CD4-positive, alpha-beta T cell treated with Interleukin-15 for 4 hours (primary cell): ENCODE data around the gene MBD1.
"Not testable (repeated sequence)": the region's sequence is repeated elsewhere in the genome, so short reads cannot be mapped to it uniquely, and the experiment has no call there.

Source experiments
- DNase-seq: peaks from one replicate; pipeline ENCODE4 v3.0.0-alpha.2; 2020; ENCODE audit warnings: low spot score

Gene MBD1, protein sequence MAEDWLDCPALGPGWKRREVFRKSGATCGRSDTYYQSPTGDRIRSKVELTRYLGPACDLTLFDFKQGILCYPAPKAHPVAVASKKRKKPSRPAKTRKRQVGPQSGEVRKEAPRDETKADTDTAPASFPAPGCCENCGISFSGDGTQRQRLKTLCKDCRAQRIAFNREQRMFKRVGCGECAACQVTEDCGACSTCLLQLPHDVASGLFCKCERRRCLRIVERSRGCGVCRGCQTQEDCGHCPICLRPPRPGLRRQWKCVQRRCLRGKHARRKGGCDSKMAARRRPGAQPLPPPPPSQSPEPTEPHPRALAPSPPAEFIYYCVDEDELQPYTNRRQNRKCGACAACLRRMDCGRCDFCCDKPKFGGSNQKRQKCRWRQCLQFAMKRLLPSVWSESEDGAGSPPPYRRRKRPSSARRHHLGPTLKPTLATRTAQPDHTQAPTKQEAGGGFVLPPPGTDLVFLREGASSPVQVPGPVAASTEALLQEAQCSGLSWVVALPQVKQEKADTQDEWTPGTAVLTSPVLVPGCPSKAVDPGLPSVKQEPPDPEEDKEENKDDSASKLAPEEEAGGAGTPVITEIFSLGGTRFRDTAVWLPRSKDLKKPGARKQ

DNA sequence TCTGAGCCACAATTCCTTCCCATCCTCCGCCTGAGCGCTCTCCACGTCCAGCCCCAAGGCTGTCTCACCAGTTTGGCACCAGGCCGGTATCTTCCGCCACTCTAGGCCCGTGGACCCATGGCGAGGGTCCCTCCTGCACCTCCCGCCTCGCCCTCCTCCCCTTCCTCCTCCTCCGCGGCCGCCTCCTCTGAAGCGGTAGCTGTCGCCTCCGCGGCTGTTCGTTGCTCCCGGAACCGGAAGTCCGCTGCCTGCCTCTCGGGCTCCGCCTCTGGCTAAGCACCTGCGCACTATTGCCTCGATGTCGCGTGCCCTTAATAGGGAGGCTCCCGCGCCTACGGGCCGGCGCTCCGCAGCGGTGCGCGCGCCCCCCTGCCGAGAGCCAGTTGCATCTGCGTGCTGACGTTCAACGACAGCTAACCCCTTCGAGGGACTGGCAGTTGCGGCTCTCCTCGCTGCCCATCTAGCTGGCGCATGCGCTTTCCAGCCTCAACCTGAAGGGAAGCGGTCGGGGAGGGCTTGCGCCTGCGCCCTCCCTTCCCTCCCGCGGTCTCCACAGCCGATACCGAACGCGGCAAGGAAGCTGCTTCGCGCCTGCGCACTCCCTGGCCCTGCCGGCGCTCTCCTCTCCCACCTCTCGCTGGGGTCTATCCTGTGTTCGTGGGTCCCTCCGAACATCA, at the start of gene MBD1:
Gene MBD1, minus strand, starts transcription at position 229 of the 677 bp plus-strand sequence. CDS start 1,531 bp downstream, outside the sequence.
- peak; percentile 97 for DNase-seq

- no peak for DNase-seq
Observed at GRCh38 chr18:50330176-50330575, 48.9 kb upstream of the MBD1 start.

GRCh38 chr18:50327983-50328382, 46.7 kb upstream of the MBD1 start:
- DNase-seq, result no peak

DNA sequence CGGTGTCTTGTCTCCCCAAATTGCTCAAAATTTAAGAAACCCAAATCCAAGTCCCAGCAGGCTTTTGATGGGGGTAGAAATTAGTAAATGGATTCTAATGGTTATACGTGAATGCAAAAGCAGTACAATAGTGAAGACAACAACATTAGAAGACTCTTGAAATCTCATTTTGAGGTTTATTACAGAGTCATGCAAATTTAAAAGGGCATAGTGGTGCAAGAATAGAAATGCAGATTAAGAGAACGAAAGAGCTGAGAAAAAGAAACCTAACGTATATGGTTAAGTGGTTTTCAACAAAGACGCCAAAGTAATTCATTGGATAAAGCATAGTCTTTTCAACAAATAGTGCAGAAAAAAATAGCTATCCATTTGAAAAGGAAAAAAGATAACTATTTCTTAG, 39.4 kb upstream of the MBD1 start:
- no peak for DNase-seq

GRCh38 chr18:50315100-50315871, 34.0 kb upstream of the MBD1 start:
- DNase-seq, result no peak

GRCh38 chr18:50313873-50314460, 32.6 kb upstream of the MBD1 start:
- no peak for DNase-seq

DNA sequence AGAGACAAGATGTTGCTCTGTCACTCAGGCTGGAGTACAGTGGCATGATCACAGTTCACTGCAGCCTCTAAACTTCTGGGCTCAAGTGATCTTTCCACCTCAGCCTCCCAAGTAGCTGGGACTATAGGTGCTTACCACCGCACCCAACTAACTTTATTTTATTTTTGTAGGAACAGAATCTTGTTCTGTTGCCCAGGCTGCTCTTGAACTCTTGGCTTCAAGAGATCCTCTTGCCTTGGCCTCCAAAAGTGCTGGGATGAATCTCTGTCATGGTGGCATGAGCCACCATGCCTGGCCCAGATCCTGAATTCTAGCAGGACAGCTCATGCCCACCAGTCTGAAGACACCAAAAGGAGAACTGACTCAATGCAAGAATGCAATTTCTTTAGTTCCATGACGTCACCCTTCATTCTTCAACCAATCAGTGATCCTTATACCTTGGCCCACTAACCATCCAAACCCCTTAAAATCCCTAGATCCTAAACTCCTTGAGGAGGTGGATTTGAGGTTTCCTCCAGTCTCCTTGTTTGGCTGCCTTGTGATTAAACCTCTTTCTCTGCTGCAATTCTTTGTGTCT, 31.8 kb upstream of the MBD1 start:
- DNase-seq, result no peak

DNA sequence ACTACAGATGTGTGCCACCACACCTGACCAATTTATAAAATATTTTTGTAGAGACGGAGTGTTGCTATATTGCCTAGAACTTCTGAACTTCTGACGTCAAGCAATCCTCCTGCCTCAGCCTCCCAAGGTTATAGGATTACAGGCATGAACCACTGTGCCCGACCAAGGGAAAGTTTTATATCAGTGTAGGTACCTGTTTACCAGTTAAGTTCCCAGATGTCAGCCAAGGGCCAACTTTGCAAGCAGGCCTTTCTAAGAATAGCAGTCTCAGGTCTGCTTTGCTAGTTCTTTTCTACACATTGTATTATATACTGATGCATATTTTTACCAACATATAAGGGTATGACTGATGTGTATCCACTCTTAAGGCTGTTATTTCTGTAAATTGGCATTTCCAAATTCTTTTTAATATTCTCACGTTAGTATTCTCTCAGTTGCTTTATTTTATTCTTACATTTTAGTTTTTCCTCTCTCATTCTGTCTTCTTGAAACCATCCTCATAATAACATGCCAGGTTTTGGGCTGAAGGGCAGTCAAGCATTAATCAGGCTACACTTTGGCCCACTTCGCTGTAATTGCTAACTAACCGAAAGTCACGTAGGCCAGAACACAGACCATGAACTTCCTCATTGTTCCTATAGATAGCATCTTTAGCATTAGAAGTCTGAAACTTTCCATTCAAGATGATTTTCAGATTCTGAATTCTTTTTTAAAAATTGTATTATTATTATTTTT, 31.1 kb upstream of the MBD1 start:
- no peak for DNase-seq

DNA sequence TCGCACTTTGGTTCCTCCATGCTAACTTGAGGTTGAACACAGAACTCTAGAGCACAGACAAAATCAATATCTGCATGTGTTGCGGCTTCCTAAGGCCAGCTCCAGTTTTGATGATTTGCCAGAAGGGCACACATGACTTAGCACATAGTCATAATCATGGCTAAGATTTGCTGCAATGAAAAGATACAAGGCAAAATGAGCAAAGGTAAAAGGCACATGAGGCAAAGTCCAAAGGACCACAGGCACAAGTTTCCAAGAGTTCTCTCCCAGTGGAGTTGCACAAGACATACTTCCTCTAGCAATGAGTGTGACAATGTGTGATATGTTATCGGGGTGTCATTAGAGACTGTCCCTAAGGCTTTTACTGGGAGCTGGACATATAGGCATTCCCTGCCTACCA, 30.3 kb upstream of the MBD1 start:
- DNase-seq, result no peak

- DNase-seq, result no peak
Observed at GRCh38 chr18:50310080-50310479, 28.8 kb upstream of the MBD1 start.

DNA sequence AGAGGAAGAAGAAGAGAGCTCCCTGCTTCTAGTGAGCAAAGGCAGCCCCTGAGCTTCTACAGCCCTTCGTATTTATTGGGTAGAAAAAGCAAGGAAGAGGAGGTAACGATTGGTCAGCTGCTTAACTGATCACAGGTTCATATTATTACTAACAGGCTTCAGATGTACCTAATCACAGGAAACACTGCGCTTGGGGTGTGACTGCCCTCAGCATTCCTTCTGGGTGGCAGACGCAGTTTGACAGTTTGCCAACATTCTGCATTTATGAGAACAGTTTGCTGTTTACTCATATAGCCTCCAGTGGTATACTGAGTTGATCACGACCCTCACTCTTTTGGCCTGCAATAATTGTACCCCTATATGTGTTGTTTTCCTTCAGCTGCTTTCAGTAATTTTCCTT, 27.5 kb upstream of the MBD1 start:
- DNase-seq, result not testable (repeated sequence)

GRCh38 chr18:50307738-50308470, 26.6 kb upstream of the MBD1 start:
- DNase-seq, result peak; percentile 90

DNA sequence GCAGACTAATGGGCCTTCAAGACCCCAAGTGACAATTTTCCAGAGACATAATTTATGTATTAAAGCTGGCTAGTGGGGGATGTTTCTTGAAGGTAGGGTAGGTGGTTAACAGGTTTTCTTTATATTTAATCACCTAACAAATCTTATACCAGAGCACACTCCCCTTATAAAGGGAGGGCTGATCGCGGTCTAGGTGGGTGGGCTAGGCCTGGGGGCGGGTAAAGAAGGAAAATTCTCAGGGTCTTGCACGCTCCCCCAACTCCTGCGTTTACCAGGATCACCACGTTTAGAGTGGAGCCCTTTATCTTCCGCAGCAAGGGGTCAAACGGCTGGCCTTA, 26.0 kb upstream of the MBD1 start:
- no peak for DNase-seq

DNA sequence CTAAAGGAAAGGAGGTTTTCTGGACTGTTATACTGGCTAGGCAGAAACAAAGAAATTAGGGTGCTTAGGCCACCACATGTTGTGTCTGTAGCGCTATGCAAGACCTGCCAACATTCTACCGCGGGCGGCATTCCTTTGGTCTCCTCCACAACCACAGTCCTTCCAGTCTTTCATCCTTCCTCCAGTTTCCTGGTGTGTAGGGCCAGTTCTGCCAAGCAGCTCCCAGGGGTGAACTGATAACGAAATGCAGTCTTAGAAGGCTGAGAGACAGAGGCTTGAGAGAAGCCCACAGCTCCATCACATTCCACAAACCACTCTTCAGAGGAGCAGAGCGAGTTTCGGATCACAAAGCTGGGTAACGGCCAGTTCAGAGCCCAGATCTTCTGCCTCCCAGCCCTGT, 25.6 kb upstream of the MBD1 start:
- DNase-seq, result no peak

- no peak for DNase-seq
Observed at GRCh38 chr18:50301074-50301473, 19.8 kb upstream of the MBD1 start.

DNA sequence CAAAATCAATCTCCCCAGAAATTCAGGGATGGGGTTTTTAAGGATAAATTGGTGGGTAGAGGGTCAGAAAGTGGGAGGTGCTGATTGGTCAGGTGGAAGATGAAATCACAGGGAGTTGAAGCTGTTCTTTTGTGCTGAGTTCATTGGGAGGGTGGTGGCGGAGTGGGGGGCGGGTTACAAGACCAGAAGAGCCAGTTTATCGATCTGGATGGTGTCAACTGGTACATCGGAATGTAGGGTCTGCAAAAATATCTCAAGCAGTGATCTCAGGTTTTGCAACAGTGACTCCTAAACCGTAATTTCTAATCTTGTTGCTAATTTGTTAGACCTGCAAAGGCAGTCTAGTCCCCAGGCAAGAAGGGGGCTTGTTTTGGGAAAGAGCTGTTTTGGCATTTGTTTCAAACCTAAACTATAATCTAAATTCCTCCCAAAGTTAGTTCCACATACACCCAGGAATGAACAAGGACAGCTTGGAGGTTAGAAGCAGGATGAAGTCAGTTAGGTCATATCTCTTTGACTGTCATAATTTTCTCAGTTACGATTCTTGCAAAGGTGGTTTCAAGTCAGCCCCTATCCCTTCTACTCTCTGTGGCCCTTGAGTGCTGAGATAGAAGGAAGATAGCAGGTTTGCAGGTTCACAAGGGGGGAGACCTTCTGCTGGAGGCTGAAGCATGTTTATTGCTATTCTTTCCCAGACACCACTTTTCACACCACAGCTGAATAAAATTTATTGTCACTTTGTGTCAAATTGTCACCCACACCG, 18.5 kb upstream of the MBD1 start:
- no peak for DNase-seq

- no peak for DNase-seq
Observed at GRCh38 chr18:50298443-50299284, 17.3 kb upstream of the MBD1 start.

- DNase-seq, result peak; percentile 55
Observed at GRCh38 chr18:50297621-50298442, 16.5 kb upstream of the MBD1 start.
